BJ (cell line): ENCODE results near the gene SMYD3. TPM values are rescaled to one million over a fixed set of nuclear protein-coding genes. Genes with fewer than 3 reads are reported as not detected.

ENCODE experiments used
- CTCF ChIA-PET: fragments of 350-600 bp; formaldehyde crosslinking; extraction: SDS; loops from one replicate; lab custom pipeline; 2021; ENCODE audit warnings: antibody characterized with exemption, inconsistent platforms; lab: Yijun Ruan, JAX
- POLR2A ChIA-PET: fragments of 300-600 bp; sonication (Branson Sonifier 250); formaldehyde crosslinking; extraction: SDS; loops from one replicate; lab custom pipeline; 2021; ENCODE audit warnings: antibody characterized with exemption; lab: Charles Lee
- DNase-seq: peaks from one replicate; pipeline ENCODE4 v3.0.0-alpha.2; 2011; ENCODE audit warnings: low read depth
- H3K27me3 ChIP-seq: 2 replicates; pipeline ENCODE4 v1.6.0; 2011; ENCODE audit warnings: low read length; ENCODE audit not compliant: control insufficient read depth, insufficient read depth
- H3K36me3 ChIP-seq: 2 replicates; pipeline ENCODE4 v1.5.1; 2011; ENCODE audit warnings: low read length; ENCODE audit not compliant: control insufficient read depth, insufficient read depth
- H3K4me3 ChIP-seq: 2 replicates; pipeline ENCODE4 v1.5.1; 2011; ENCODE audit warnings: low read depth, mild to moderate bottlenecking, control low read depth, low read length
- CTCF ChIP-seq: IDR thresholded peaks from 2 replicates; pipeline ENCODE4 v1.5.1; 2011; ENCODE audit warnings: low read depth, mild to moderate bottlenecking, control low read depth, inconsistent platforms, low read length, moderate library complexity; ENCODE audit not compliant: insufficient read depth
- polyA plus RNA-seq: library from polyadenylated mRNA; depleted of rRNA; stranded (reverse); fragments of >200 nt; gene quantifications from 2 replicates; pipeline ENCODE4 v1.2.3, GENCODE V29; 2011

Gene SMYD3
- polyA plus RNA-seq, 1 experiment: 26.1 TPM

GRCh38 chr1:246301553-246302250, 205.4 kb downstream of the SMYD3 start:
- no peak for DNase-seq
- CTCF ChIA-PET: no interaction called here
- Histone ChIP-seq H3K27me3 (no peaks in the 10 kb centered on the region), H3K36me3 (no peaks in the 10 kb centered on the region), H3K4me3 (no peak overlapping the region)
- no peak for TF ChIP-seq CTCF
- POLR2A ChIA-PET: interaction anchor here (0.6 to 0.7 kb wide), 2 partner anchors 10 to 128 kb away, joined by 3 read pairs; no protein-coding TSS in a partner anchor

GRCh38 chr1:246300626-246301549, 206.2 kb downstream of the SMYD3 start:
- Histone ChIP-seq H3K4me3 (no peak overlapping the region), H3K36me3 (no peaks in the 10 kb centered on the region), H3K27me3 (no peaks in the 10 kb centered on the region)
- DNase-seq: no peak
- no peak for TF ChIP-seq CTCF
- ChIA-PET POLR2A (no interaction called here), CTCF (no interaction called here)

- TF ChIP-seq CTCF: 0 out of 2 replicates have a peak, but pooled peaks have one; percentile 4
- H3K27me3 ChIP-seq: no peaks in the 10 kb centered on the region
- no peak for DNase-seq
- ChIA-PET POLR2A (interaction anchor here (0.7 kb wide), 1 partner anchor 9 kb away, joined by 3 read pairs; no protein-coding TSS in a partner anchor), CTCF (no interaction called here)
- no peaks in the 10 kb centered on the region for H3K36me3 ChIP-seq
- no peak overlapping the region for H3K4me3 ChIP-seq
Measured at GRCh38 chr1:246297279-246298265, 209.5 kb downstream of the SMYD3 start.

GRCh38 chr1:246295968-246296367, 211.1 kb downstream of the SMYD3 start:
- POLR2A ChIA-PET: no interaction called here
- H3K36me3 ChIP-seq: no peaks in the 10 kb centered on the region
- no peak for DNase-seq
- TF ChIP-seq CTCF: no peak
- no peak overlapping the region for H3K4me3 ChIP-seq
- no peaks in the 10 kb centered on the region for H3K27me3 ChIP-seq
- CTCF ChIA-PET: no interaction called here
